ENCODE results near the gene LPP.

DNA sequence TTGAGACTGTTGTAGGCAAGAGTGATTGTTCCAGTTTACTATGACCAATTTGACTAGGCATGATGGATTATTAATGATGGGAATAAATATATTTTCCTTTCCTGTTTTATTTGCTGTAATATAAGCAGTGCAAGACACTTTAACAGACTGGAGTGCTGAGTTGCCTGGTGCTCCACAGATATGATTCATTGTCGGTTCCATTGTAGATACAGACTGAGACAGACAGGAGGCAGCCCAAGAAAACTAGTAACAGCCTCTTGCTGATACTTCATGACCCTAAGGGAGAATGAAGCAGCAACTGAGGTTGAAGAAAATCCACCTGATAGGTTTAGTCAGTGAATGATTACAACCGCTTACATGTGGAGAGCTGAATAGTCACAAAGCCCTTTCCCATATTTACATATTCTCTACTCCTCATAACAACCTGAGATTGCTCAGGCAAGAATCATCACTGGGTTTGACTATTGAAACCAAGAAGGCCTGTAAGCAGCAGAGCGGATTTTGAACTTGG lies 782.7 kb downstream of the LPP start:
- TF ChIP-seq, protein P1, sequence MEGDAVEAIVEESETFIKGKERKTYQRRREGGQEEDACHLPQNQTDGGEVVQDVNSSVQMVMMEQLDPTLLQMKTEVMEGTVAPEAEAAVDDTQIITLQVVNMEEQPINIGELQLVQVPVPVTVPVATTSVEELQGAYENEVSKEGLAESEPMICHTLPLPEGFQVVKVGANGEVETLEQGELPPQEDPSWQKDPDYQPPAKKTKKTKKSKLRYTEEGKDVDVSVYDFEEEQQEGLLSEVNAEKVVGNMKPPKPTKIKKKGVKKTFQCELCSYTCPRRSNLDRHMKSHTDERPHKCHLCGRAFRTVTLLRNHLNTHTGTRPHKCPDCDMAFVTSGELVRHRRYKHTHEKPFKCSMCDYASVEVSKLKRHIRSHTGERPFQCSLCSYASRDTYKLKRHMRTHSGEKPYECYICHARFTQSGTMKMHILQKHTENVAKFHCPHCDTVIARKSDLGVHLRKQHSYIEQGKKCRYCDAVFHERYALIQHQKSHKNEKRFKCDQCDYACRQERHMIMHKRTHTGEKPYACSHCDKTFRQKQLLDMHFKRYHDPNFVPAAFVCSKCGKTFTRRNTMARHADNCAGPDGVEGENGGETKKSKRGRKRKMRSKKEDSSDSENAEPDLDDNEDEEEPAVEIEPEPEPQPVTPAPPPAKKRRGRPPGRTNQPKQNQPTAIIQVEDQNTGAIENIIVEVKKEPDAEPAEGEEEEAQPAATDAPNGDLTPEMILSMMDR (IDR thresholded peaks at IDR 0.05; ENCODE audit: borderline replicate concordance, extremely low read depth, low read length, poor library complexity, severe bottlenecking), result no peak
- no peak for TF ChIP-seq EZH2 (IDR thresholded peaks at IDR 0.05; ENCODE audit: borderline replicate concordance, low read depth, low read length, severe bottlenecking)

Data from DND-41 (cell line).